ENCODE measurements around the gene PHLPP1.
"Not testable (repeated sequence)": the region's sequence is repeated elsewhere in the genome, so short reads cannot be mapped to it uniquely, and the experiment has no call there.

PHLPP1 gene

DNA sequence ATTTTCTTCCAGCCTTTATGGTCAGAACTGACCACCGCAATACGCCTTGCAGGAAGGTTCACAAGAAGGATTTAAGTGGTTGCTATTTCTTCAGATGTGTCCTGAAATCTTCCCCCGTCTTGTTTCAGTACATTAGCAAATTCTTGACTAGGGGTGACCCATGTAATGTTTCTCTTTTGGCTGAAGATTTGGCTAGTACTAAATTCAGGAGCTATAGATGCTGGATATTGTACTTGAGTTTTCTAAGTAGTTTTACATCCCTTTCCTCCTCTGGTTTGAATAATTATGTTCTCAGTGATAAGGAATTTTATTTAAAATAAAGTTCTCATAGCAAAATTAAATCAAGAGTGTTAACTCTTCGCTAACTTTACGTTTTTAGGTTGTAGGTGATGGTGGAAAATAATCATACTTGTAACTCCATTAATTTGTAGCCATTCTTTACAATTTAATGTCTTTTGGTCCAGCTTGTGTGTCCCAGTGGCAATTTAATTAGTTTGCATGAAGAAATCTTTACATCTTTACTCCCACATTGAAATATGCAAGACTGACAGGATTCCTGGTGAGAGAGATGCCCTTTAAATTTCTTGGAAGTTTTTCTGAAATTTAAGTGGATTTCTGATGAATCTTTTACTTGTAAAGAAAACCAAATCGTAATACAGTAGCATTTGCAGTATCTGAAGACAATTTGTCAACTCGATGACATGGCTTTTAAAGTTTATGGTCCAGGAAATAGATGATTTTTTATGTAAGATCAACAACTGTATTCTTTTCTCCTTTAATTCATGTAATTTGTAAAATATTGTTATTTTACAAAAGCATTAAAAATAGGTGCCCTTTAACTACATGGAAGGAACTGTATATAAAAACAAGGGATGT is 2.8 kb downstream of the PHLPP1 start:
- no peak for DNase-seq (ENCODE audit: low read depth)

DNA sequence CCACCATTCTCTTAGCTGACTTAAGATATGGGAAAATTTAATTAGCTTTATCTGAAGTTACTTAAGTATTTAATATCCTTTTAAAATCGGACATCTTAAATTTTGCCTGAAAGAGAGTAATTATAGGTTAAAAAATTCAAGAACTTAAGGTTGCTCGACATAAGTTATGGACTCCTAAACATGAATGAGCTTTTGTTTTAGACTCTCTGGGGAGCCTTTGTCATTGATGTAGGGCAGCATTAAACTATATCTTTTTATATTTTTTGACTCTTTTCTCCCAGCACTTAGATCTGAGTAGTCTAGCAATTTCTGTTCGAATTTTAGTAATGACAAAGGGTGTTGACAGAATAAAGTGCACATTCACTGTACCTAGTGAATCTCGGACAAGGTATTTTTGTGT is 4.7 kb downstream of the PHLPP1 start:
- DNase-seq (ENCODE audit: low read depth), result no peak

DNA sequence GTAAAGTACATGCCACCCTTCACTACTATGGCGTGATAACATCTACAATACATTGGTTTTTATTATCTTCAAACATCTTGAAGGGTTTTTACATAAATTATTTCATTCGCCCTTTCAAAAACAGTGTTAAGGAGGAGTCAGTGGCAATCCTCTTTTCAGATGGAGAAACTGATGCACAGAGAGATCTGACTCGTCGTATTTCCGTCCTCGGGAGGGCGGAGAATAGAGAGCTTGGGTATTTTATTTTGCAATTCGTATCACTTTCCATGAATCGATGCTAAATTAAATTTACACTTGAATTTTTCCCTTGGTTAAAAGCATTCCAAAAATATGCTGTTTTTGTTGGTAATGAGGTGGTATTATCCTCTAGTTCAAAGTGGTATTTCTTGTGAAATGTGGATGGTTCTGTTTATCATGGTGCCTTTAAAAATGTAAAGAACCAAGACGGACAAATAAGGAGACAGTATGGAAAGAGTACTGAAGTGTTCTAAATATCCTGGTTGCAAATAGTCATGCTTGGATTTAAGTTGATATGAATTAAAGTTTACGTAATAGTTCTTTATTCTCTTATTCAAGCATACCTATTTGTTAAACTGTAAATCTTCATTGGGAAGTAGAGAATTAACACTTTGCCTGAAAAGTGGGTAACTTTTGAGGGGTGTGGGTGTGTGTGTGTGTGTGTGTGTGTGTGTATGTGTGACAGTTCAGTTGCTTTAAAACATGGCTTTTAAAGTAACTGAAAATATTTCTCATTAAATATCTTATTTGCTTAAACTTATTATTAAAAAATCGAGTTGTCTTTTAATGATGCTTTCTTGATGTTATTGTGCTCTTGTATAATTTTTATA is 5.6 kb downstream of the PHLPP1 start:
- DNase-seq (ENCODE audit: low read depth), result no peak

DNA sequence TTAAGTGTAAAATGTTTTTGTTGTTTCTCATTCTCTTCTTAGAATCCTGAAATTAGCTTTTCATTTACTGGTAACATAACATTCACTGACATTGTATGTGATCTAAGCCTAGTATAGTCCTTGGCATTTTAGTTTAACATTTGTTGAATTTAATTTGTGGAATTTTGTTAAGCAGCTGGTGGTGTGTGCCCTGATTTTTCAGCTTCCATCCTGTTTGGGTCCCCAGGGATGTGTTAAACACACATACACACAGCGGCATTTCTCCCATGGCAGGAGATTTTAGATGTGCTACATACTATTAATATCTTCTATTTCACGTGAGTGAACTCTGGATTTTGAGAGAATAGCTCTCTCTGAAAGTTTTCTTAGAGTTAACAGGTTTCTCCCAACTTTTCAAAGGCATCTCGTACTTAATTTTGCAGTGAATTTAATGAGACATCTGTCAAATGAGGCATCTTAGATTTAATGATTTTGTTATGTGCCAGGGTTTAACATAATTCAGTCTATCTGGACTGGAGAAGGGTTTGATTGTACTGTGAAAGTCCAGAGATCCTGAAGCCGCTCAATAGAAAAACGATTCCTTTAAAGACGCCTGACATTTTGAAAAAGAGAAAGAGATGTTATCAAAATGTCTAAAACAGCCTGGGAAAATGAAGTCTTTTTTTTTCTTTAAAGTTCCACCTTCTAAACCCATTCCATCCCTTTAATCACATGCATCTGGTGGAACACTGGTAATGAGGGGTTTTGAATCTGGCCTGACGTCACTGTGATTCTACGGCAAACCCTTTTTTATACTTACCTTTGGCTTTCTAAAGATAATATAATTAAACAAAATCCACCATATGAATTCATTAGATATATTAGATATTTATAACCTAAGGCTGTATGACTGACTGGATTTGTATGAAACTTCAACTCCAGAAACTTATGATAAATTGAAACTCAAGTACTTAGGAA is 6.8 kb downstream of the PHLPP1 start:
- no peak for DNase-seq (ENCODE audit: low read depth)

DNA sequence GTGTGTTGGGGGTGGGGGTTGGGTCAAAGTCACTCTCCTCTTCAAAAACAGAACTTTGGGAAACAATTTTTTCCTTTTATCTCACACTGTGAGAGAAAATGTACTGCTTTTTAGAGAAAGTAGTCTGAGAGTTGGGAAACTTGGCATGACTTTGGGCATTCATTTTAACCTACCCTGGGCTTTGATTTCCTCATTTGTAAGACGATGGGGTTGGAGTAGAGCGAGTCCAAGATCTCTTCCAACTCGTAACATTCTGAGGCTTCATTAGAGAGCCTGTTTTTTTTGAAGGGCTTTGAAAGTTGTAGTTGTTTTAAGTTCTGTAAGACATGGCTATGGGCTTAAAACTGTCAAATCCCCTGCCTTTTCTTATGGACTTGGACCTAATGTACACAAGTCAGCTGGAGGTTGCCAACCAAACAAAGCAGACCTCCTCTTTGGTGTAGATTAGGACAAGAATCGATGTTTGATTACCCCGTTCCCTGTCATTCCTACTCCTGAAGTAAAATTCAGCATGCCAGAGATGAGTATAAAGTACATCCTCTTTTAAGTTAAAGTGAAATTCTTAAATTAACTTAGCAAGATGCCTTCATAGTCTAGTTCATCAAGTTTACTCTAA is 8.4 kb downstream of the PHLPP1 start:
- no peak for DNase-seq (ENCODE audit: low read depth)

DNA sequence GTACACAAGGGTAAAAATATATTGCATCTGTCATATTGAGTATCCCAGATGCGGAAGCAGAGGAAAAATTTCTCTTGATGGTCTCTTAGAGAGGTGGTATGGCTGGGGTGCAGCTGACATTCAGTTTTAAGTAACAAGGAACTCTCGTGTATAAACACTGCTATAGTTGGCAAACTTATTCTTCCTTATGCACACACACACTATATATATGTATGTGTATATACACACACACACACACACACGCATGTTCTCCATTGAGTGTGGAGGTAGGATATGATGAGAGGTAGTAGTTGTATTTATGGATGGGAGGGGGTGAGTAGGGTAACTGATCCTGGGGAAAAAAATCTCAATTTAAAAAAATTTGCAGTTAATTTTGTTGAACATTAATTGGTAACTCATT is 10.6 kb downstream of the PHLPP1 start:
- DNase-seq (ENCODE audit: low read depth), result no peak

DNA sequence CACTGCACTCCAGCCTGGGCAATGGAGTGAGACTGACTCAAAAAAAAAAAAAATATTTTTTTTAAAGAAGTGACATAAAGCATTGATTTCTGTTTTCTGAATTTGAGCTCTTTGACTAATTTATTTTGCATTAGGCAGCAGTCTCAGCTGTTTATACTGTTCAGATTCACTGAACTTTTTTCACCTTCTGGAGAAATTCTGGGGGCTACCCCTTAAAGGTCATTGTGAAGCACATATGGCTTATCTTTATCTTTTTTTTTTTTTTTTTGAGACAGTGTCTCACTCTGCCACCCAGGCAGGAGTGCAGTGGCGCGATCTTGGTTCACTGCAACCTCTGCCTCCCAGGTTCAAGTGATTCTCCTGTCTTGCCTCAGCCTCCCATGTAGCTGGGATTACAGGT is 12.9 kb downstream of the PHLPP1 start:
- no peak for DNase-seq (ENCODE audit: low read depth)

DNA sequence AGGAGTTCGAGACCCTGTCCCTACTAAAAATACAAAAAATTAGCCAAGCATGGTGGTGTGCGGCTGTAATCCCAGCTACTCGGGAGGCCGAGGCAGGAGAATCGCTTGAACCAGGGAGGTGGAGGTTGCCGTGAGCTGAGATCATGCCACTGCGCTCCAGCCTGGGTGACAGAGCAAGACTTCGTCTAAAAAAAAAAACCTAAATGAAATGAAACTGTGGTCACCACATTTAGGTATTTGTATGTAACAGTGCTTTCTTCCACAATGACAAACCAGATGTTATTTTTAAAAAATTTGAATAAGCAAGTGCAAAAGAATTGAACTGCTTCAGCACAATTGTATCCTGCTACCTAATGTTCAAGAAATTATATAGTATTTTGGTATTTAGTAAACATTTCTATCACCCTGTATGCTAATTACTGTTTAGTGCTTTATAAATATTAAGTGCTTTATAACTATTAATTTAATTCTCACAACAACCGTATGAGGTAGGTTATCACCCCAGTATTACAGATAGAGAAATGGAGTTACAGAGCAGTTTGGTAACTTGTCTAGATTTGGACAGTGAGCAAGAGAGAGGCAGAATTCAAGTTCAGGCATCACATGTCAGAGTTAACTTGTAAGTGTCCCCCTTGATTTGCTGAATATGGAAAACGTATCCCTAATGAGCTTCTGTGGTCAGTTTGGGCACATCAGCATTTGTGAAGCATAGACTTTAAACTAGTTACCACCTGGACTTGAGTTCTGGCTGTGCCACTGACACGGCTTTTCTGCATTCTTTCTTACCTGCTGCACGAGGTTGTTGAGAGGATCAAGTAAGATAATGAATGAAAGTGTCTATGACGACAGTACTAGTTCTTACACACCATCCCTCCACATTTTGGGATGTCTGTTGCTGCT is 14.4 kb downstream of the PHLPP1 start:
- DNase-seq (ENCODE audit: low read depth), result no peak

DNA sequence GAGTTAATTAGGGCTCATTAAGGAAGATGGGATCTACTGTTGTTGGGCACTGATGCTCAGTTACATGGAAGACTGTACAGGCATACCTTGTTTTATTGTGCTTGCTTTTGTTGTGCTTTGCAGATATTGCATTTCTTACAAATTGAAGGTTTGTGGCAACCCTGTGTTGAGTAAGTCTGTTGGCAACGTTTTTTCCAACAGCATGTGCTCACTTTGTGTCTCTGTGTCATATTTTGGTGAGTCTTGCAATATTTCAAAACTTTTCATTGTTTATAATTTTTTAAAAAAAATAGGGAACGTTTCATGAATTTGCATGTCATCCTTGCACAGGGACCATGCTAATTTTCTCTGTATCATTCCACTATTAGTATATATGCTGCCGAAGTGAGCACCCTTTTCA is 15.6 kb downstream of the PHLPP1 start:
- DNase-seq (ENCODE audit: low read depth), result no peak

DNA sequence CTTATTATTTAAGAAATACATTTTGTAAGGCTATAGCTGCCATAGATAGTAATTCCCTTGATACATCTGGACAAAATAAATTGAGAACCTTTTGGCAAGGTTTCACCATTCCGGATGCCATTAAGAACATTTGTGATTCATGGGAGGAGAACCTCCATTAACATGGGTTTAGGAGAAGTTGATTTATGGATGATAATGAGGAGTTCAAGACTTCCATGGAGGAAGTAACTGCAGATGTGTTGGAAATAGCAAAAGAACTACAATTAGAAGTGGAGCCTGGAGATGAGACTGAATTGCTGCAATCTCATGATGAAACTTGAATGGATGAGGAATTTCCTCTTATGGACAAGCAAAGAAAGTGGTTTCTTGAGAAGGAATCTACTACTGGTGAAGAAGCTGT is 17.3 kb downstream of the PHLPP1 start:
- DNase-seq (ENCODE audit: low read depth), result no peak

DNA sequence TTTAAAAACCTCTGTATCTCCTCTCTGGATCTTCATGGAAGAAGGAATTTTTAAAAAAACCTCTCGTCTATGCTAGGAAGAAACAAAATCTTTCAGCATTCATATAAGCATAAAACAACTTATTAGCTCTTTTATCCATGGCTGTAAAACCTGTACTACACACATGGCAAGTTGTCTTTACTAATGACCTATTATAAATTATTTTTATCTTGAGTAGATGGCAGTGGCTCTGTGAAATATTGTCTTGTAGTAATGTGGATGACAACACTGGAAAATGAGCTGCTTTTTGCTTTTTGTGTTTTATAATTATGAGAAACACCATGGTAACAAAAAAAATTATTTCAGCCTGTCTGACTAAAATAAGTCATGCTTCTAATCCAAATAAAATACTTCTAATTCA is 18.9 kb downstream of the PHLPP1 start:
- DNase-seq (ENCODE audit: low read depth), result no peak

DNA sequence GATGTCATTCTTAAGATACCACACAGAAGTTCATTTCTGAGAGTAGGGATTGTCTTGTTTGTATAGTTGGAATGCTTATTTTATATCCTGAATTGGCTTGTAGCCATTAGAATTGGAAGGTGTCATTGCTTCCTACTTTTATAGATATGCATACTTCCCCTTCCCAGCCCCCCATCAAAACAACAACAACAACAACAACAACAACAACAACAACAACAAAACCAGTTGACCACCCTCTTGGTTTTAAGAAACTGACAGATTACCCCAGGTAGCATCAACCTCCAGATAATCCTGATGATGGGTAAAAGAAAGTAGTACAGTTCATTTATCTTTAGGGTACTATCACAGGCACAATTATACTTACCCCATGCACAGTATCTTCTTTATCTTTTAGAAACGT is 20.0 kb downstream of the PHLPP1 start:
- DNase-seq (ENCODE audit: low read depth), result no peak

DNA sequence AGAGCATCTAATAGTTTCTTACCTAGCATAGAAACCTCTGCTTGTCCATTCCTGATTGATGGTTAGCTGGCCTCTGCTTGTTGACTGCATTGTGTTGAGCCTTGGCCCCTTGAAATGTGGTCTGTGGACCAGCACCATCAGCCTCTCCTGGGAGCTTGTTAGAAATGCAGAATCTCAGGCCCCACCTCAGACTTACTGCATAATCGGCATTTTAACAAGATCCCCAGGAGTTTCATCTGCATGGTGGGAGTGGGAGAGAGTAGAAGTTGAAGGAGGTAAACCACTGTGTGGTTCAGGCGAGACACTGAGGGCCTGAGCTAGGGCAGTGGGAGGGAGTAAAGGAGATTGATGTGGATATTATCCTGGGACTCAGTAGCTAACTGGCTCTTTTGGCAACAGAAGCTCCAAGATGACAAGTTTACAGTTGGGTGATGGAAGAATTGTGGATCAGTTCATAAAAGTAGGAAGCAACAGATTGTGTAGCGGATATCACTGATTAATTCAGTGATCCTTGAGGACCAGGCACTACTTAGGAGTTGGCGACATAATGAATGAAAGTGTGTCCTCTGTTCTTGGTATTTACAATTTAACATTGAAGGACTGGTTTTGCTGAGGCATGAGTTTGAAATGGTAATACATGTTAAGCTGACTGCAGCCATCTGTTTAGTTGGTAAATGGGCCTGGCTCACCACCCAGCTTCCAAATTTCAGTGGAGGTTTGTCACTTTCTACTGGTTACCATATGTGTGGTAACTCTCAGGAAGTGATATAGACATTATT is 20.9 kb downstream of the PHLPP1 start:
- DNase-seq (ENCODE audit: low read depth), result no peak

DNA sequence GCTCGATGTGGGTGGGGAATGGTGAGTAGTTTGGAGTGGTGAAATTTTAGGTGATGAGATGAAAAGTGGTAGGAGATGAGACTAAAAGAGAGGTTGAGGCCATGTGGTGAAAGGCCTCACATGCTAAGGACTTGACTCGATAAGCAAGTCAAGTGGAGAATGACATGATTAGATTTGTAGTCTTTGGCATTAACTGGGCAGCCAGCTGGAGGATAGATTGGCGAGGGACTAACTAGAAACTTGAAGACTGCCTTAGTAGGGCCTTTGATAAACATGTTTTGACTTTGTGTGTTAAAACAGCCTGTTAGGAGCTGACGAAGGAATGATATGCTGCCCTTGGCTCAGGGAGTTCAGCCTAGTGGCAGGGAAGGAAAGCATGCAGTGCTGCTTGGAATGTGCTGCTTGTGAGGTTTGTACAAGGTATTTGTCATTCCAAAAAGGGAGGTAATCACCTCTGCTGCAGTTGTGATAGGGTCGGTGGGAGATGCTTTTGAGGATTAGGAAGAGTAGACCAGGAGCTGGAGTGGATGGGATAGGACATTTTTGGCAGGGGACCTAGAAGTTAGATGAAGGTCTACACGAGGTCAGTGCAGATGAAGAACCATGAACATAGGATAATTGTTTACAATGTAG is 22.0 kb downstream of the PHLPP1 start:
- DNase-seq (ENCODE audit: low read depth), result no peak

DNA sequence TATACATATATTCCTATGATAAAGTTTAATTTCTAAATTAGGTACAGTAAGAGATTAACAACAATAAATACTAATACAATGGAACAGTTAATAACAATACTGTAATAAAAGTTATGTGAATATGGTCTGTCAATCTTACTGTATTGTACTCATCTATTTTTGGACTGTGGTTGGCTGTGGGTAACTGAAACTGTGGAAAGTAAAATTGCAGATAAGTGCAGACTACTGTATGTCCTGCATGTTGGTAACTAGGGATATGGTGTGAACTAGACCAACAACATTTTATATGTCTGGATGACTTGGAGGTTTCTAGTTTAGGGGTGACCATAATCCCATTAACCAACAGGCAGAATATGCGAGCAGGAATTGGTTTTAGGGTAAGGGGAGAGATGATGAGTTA is 23.3 kb downstream of the PHLPP1 start:
- DNase-seq (ENCODE audit: low read depth), result no peak

DNA sequence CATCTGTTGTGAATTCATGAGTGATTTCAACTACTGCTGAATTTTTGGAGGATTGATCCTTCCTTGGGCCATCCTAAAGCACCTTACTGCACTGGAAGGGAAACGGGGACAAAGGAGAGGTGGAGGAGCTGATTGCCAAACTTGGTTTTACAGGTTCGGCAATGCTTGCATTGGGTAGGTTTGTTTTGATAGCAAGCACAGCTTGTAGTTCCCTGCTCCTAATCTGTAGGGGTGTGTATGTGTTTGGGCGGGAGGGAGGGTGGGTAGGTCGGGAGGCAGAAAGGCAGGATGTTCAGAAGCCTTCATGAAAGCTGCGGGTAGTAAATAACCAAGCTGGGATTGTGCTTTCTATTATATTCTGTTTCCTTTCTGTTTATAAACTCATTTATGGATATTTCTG is 24.6 kb downstream of the PHLPP1 start:
- no peak for DNase-seq (ENCODE audit: low read depth)

DNA sequence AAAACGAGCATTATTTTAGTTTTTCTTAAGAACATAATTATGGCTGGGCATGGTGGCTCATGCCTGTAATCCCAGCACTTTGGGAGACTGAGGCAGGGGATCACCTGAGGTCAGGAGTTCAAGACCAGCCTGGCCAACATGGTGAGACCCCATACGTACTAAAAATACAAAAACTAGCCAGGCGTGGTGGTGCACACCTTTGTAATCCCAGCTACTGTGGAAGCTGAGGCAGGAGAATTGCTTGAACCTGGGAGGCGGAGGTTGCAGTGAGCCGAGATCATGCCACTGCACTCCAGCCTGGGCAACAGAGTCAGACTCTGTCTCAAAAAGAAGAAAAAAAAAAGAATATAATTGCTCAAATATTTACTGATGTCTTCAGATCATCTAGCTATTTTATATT is 25.3 kb downstream of the PHLPP1 start:
- DNase-seq (ENCODE audit: low read depth), result not testable (repeated sequence)

DNA sequence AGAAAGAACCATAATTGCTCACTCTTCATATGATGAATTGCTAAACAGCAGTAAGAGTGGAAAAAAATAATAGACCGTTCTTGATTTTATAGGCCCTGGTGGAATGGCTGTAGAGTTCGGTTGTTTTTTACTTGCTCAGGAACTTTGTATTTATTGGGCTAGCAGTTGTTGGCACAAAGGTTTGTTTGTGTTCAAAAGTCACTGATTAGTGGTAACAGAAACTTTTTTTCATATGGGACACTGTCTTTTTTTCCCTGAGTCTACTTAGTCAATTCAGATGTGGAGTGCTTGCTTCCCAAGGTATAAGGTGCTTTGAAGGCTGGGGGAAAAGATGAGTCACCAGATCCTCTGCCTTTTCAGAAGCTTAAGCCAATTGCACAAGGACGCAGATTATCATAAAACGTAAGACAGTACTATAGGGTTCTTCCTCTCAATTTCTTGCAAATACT is 25.8 kb downstream of the PHLPP1 start:
- no peak for DNase-seq (ENCODE audit: low read depth)

DNA sequence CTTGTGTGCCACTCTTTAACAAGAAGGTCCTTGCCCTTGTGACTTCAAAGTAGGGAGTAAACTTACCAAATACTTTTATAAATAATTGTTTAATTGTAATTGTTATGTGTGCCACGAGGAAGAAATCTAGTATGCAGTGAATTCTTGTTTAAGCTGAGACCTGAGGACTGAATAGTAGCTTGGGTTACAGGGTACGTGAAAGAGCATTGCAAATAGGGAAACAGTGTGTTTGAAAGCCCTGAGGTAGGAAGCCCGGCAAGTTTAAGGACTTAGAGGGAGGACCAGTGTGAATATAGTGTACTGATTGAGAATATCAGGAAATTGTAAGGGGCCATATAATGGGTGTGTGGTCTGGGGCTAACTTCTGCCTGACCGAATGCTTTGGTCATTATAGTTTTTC is 26.2 kb downstream of the PHLPP1 start:
- DNase-seq (ENCODE audit: low read depth), result no peak
